ENCODE results near the gene CCNI. TPM values are rescaled to one million over a fixed set of nuclear protein-coding genes. Genes with fewer than 3 reads are reported as not detected.

CCNI gene
- total and polyA plus RNA-seq, 2 of the 13 experiments (the other 11 are each of a cell fraction or from before 2014, with no cell fraction given) = 43.5 to 122 TPM

DNA sequence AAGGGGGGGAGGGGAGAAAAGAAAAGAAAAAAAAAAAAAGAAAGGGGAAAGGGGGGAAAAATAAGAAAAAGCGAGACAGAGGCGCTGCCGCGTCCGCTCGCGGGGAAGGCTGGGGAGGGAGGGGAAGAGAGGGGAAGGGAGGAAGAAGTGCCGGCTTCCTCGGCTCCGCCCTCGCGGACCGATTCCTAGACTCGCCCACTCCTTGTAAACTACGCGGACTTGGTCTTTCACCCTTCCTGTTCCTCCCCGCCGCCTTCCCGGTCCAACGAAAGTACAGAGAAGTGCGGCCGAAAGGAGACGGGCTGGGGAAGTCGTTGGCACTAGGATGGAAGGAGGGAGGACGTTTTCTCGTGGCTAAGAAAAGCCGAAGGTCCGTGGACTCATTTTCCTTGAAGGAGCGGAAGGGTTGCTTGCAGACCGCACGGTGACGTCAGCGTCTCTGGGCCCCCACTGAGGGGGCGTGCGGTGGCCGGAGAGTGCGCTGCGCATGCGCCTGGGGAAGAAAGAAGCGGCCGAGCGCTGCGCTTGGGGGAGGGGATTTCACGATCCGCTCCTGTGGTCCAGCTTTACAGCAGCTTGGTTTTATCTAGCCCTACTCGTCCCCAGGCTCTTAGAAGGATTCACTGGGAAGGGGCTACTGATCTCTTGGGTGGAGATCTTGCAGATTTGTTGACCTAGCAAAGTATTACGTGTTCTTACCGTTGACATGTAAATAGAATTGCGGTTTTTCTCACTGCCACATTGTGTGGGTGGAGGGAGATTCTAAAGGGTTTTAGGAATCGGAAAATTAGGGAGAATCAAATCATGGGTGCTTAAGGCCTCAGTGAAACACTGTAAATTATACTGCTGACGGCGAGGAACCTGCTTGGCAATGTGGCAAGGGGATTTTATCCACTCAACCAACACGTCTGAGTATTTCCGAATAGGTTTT, at the start of gene CCNI (continued):
- TF ChIP-seq, protein P1, sequence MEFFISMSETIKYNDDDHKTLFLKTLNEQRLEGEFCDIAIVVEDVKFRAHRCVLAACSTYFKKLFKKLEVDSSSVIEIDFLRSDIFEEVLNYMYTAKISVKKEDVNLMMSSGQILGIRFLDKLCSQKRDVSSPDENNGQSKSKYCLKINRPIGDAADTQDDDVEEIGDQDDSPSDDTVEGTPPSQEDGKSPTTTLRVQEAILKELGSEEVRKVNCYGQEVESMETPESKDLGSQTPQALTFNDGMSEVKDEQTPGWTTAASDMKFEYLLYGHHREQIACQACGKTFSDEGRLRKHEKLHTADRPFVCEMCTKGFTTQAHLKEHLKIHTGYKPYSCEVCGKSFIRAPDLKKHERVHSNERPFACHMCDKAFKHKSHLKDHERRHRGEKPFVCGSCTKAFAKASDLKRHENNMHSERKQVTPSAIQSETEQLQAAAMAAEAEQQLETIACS (CRISPR knock-in tag; IDR thresholded peaks at IDR 0.05) = no peak

DNA sequence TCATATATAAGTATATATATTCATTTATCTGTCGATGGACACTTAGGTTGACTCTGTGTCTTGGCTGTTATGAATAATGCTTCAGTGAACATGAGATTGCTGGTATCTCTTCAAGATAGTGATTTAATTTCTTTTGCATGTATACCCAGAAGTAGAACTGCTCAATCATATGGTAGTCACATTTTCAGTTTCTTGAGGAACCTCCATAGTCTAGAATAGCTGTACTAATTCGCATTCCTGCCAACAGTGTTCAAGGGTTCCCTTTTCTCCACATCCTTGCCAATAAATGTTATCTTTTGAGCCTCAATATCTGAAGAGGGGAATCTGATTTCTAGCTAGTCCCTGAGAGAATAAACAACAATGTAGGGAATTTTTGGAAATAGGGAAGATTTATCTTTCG, 48.8 kb upstream of the CCNI start:
- H2AFZ ChIP-seq (ENCODE audit: low read length) = no peak overlapping the region
- H3K4me1 ChIP-seq (ENCODE audit: insufficient read depth, low read length) = no peaks in the 10 kb centered on the region
- peaks cover 0 to 15% of the 10 kb centered on the region in 2 experiments; a peak in 3 of 5 replicates for H3K27me3 ChIP-seq (ENCODE audit: control insufficient read depth in 1 of 2, insufficient read depth in 2 of 2, low read length in 2 of 2)
- ChIA-PET CTCF (ENCODE audit: low intra/inter-chr PET ratio, low total read pairs) (no interaction called here), POLR2A (no interaction called here)
- no peak for FAIRE-seq
- ATAC-seq = no peak
- intact Hi-C loops (cut with micrococcal nuclease; ENCODE audit: unreplicated experiment) = no loop called here
- H4K20me1 ChIP-seq (ENCODE audit: insufficient read depth, low read length) = no peaks in the 10 kb centered on the region
- BruUV-seq (replicated peaks) = no TSS peak
- H3K27ac ChIP-seq (ENCODE audit: extremely low read length, insufficient read depth, low read length) = no peak overlapping the region
- no peaks in the 10 kb centered on the region for H3K79me2 ChIP-seq (ENCODE audit: insufficient read depth, low read length)
- no peaks in the 10 kb centered on the region for H3K36me3 ChIP-seq (replicated peaks in 1 of 2; ENCODE audit: control insufficient read depth in 1 of 2, insufficient read depth in 2 of 2, low read length in 2 of 2)
- in situ Hi-C loops (cut with HindIII; ENCODE audit: extremely low pct_ligation_motif_present, low pct_unique_long_range_greater_than_20kb) = no loop called here
- H3K9me3 ChIP-seq (ENCODE audit: low read length) = no peaks in the 10 kb centered on the region
- no peak overlapping the region for H3K4me3 ChIP-seq (replicated peaks in 1 of 3; ENCODE audit: insufficient read depth in 1 of 3, low read depth in 2 of 3, low read length in 3 of 3)
- H3K4me2 ChIP-seq (ENCODE audit: low read depth, low read length) = no peak overlapping the region
- no peak for TF ChIP-seq ZNF616 (CRISPR knock-in tag; IDR thresholded peaks at IDR 0.05; ENCODE audit: low read depth)
- TF ChIP-seq ZNF589 (CRISPR knock-in tag; conservative IDR thresholded peaks at IDR 0.05) = no peak
- TF ChIP-seq SETDB1 (CRISPR knock-in tag; IDR thresholded peaks at IDR 0.05; ENCODE audit: borderline replicate concordance) = no peak
- TF ChIP-seq NKX3-1 (CRISPR knock-in tag; IDR thresholded peaks at IDR 0.05) = no peak
- TF ChIP-seq ZSCAN22 (CRISPR knock-in tag; IDR thresholded peaks at IDR 0.05) = no peak
- TF ChIP-seq, protein P2, sequence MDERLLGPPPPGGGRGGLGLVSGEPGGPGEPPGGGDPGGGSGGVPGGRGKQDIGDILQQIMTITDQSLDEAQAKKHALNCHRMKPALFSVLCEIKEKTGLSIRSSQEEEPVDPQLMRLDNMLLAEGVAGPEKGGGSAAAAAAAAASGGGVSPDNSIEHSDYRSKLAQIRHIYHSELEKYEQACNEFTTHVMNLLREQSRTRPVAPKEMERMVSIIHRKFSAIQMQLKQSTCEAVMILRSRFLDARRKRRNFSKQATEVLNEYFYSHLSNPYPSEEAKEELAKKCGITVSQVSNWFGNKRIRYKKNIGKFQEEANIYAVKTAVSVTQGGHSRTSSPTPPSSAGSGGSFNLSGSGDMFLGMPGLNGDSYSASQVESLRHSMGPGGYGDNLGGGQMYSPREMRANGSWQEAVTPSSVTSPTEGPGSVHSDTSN (CRISPR knock-in tag; IDR thresholded peaks at IDR 0.05) = no peak
- no peak for TF ChIP-seq CBX2 (IDR thresholded peaks at IDR 0.05; ENCODE audit: low read depth, low read length)
- TF ChIP-seq CBX2 (CRISPR knock-in tag; IDR thresholded peaks at IDR 0.05; ENCODE audit: low read depth) = no peak
- no peak for TF ChIP-seq KDM3A (CRISPR knock-in tag; IDR thresholded peaks at IDR 0.05; ENCODE audit: low read depth)
- TF ChIP-seq FOXC1 (CRISPR knock-in tag; IDR thresholded peaks at IDR 0.05; ENCODE audit: borderline replicate concordance) = no peak
- TF ChIP-seq FLYWCH1 (CRISPR knock-in tag; IDR thresholded peaks at IDR 0.05) = no peak
- TF ChIP-seq ZNF101 (CRISPR knock-in tag; IDR thresholded peaks at IDR 0.05; ENCODE audit: borderline replicate concordance, low read depth) = no peak
- TF ChIP-seq GPN1 (CRISPR knock-in tag; IDR thresholded peaks at IDR 0.05; ENCODE audit: borderline replicate concordance) = no peak
- TF ChIP-seq SP1 (IDR thresholded peaks at IDR 0.05) = no peak
- TF ChIP-seq SP1 (CRISPR knock-in tag; IDR thresholded peaks at IDR 0.05) = no peak
- TF ChIP-seq ATF1 (CRISPR knock-in tag; IDR thresholded peaks at IDR 0.05) = no peak
- TF ChIP-seq ZNF24 (IDR thresholded peaks at IDR 0.05) = no peak
- no peak for TF ChIP-seq ZNF253 (CRISPR knock-in tag; IDR thresholded peaks at IDR 0.05; ENCODE audit: borderline replicate concordance)
- TF ChIP-seq, protein P3, sequence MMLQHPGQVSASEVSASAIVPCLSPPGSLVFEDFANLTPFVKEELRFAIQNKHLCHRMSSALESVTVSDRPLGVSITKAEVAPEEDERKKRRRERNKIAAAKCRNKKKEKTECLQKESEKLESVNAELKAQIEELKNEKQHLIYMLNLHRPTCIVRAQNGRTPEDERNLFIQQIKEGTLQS (CRISPR knock-in tag; IDR thresholded peaks at IDR 0.05) = no peak
- TF ChIP-seq JUNB (CRISPR knock-in tag; IDR thresholded peaks at IDR 0.05; ENCODE audit: borderline replicate concordance) = no peak
- TF ChIP-seq ZNF577 (CRISPR knock-in tag; IDR thresholded peaks at IDR 0.05; ENCODE audit: borderline replicate concordance, low read depth) = no peak
- no peak for TF ChIP-seq ZKSCAN5 (CRISPR knock-in tag; IDR thresholded peaks at IDR 0.05)
- H3K9ac ChIP-seq (ENCODE audit: insufficient read depth, low read depth, low read length) = no peak overlapping the region
- DNase-seq (ENCODE audit: low spot score) = no peak
- 23% methylated on average over 3 of the region's 3 CpGs for WGBS (ENCODE audit: low lambda C conversion rate)
